ENCODE results near the gene ZFP1. TPM values are rescaled to one million over a fixed set of nuclear protein-coding genes. Genes with fewer than 3 reads are reported as not detected.
A peak's percentile ranks its signal among the peaks of the same experiment; 100 is the strongest.

Gene ZFP1
- total RNA-seq, 2 experiments from 2014 or later: 18.7 to 19.0 TPM

DNA sequence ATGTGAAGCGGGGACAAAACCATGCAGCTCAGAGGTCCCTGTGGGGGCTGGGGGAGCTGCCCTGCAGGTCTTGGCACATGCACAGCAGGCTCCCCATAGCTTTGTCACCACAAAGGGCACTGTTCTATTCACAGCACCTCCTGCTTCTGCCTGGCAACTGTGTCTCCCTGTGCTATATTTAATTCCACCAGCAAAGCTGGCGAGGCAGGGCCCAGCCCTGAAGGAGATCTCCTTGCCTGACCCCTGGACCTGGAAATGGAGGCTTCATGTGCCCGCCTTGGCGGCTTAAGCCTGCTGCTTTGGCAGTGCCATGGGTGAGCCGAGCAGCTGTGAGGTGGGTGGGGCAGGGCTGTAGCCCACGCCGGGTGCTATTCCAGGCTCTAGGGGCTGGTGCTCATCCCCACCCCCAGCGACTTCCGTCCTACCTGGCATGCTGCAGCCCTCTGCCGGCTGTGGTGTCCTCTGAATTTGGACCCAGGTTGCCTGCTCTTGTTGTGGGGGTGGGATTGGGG lies 38.5 kb upstream of the ZFP1 start:
- Mint-ChIP-seq H3K36me3 (peaks cover 3% of the 10 kb centered on the region), H3K9me3 (no peaks in the 10 kb centered on the region), H3K4me1 (peaks cover 38% of the 10 kb centered on the region), H3K27me3 (peaks cover 18% of the 10 kb centered on the region), H3K4me3 (peak overlapping the region; percentile 29), H3K27ac (peak overlapping the region; percentile 26)
- no peak for DNase-seq

DNA sequence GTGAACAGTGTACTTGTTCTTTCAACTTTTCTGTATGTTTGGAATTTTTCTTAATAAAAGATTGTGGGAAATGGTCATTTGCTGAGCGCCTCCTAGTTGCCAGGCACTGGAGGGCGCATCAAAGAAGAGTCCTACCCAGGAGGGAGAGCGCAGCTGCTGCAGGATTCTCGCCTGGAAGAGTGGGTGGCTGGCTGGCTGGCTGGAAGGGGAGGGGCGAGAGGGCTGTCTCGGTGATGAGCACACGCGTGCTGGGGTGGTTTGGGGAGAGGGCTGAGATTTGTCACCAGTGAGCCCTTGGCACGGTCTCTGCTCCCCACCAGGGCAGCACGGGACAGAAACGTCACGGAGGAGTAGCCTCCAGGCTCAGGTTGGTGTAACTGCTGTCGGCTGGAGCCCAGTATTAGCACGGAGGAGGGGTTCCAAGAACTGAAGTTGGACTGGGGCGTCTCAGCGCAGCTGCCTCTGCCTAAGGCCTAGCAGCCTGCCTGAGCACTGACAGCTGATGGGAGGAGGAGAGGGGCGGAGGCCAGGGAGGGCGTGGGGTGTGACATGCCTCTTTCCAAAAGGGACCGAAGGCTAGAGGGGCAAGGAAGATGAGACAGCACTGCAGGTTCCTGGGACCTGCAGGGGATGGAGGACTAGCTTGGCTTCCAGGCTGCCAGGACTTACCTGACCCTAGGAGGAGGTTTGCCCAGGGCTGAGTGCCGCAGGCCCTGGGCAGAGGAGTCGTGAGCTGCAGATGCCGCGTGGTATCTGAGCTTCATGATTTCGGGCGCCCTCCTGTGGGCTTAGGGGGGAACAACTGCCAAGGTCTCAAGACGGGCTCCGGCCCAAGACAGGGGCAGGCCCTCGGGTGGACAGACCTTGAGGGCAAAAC lies 37.4 kb upstream of the ZFP1 start:
- H3K4me1 Mint-ChIP-seq: peaks cover 38% of the 10 kb centered on the region
- DNase-seq: peak; percentile 74
- H3K27ac Mint-ChIP-seq: peak overlapping the region; percentile 54
- H3K9me3 Mint-ChIP-seq: no peaks in the 10 kb centered on the region
- peaks cover 18% of the 10 kb centered on the region for H3K27me3 Mint-ChIP-seq
- peak overlapping the region; percentile 25 for H3K4me3 Mint-ChIP-seq
- peaks cover 3% of the 10 kb centered on the region for H3K36me3 Mint-ChIP-seq

DNA sequence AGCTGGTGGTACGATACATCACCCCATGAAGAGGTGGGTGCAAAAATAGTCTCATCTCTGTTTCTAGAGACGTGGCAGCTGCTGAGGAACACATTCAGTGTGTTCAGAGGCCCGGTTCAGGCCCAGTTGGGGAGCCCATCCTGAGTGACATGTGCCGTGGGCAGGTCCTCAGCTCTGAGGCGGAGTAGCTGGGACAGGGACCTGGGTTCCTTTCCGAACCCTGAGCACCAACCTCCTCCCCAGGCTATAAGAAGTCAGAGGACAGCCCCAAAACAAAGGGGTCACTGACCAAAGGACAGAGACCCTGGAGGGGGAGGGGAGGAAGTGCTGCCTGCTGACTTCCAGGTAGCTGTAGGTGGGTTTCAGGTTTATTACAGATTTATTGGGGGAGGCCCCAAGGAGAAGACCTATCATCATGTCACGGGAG lies 36.8 kb upstream of the ZFP1 start:
- H3K9me3 Mint-ChIP-seq: no peaks in the 10 kb centered on the region
- H3K4me1 Mint-ChIP-seq: peaks cover 38% of the 10 kb centered on the region
- peaks cover 18% of the 10 kb centered on the region for H3K27me3 Mint-ChIP-seq
- no peak overlapping the region for H3K4me3 Mint-ChIP-seq
- H3K27ac Mint-ChIP-seq: no peak overlapping the region
- DNase-seq: no peak
- peaks cover 3% of the 10 kb centered on the region for H3K36me3 Mint-ChIP-seq

DNA sequence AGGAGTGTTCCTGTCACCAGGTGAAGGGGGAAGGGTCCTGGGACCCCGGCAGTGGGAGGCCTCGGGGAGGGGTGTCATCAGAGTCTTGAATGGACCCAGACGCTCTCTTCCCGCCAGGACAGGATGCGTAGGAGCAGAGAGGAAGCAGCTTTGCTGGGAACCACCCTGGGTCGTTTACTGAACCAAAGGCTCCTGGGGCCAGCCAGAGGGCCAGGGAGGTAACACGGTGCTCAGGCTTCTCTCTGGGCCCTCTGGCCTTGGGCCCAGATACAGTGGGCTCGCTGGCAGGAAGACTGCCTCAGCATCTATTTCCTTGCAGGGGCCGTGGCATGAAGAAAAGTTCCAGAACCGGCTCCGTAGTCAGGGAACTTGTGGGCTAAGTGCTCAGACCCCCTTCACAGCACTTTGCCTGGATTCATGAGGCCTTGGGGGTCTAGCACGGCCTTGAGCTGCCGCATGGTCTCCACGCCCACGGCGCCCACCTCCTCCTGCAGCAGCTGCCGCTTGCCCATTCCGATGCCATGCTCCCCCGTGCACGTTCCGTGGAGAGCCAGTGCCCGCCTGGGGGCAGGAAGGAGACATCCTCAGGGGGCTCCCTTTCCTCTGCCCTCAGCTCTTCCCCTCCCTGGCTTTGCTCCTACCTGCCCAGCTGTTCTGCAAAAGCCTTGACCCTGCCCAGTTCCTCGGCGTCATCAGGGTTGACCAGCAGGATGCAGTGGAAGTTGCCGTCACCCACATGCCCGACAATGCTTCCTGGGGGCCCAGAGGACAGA lies 36.2 kb upstream of the ZFP1 start:
- Mint-ChIP-seq H3K27ac (no peak overlapping the region), H3K4me3 (no peak overlapping the region), H3K36me3 (peaks cover 3% of the 10 kb centered on the region), H3K9me3 (no peaks in the 10 kb centered on the region), H3K27me3 (peaks cover 18% of the 10 kb centered on the region), H3K4me1 (peaks cover 38% of the 10 kb centered on the region)
- no peak for DNase-seq

DNA sequence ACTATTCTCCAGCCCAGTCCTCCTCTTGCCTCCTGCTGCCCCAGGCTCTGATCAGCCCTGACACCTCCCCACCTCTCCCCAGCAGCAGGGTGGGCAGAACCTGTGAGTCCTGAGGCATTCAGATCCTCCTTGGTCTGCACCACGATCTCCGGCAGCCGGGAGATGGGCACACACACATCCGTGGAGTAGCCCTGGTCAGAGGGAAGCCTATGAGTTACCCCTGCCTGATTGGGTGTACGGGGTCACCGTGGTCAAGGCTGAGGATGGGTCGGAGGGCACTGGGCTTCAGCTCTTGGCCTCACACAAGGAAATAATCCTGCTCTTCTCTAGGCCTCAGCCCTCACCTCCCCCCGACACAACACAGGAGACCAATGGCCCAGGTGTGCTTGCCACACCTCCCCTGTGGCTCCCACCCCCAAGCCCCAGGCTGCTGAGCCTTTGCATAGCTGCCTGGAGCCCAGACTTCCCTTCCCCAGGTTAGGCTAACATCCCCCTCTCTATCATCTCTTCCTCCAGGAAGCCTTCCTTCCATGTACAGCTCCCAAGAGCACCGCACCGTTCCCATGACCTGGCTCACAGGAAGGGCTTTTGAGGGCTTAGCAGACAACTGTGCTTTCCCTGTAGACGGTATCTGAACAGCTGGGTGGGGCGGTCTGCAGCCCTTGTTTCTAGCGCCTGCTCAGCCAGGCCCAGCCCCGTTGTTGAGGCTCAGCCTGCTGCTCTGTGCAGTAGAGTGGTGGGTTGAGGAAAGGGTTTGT lies 35.4 kb upstream of the ZFP1 start:
- no peak for DNase-seq
- peaks cover 37% of the 10 kb centered on the region for H3K4me1 Mint-ChIP-seq
- no peak overlapping the region for H3K4me3 Mint-ChIP-seq
- H3K36me3 Mint-ChIP-seq: peaks cover 3% of the 10 kb centered on the region
- no peaks in the 10 kb centered on the region for H3K9me3 Mint-ChIP-seq
- H3K27ac Mint-ChIP-seq: no peak overlapping the region
- H3K27me3 Mint-ChIP-seq: peaks cover 18% of the 10 kb centered on the region

DNA sequence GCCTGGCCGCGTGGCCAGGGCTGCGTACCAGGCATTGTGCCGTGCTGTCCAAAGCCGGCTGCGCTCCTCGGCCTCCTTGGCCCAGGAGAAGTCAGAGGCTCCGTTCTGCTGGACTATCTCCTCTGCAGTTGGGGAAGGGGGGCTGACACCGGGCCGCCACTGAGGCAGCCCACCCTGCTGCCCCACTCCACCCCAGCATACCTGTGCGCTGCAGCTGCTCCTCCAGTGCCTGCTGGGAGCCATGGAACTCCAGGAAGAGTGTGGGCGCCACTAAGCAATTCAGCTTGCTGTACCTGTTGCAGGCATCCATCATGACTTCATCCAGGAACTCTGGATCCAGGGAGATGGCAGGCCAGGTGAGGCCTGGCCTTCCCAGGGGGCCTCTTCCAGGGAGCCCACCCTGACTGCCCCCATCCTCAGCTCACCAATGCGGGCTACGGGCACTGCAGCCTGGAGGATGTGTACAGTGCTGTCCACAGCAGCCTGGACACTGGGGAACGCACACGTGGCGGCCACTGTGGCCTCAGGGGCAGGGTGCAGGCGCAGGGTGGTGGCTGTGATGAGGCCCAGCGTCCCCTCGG lies 34.7 kb upstream of the ZFP1 start:
- Mint-ChIP-seq H3K27me3 (peaks cover 18% of the 10 kb centered on the region), H3K9me3 (no peaks in the 10 kb centered on the region), H3K4me3 (no peak overlapping the region), H3K4me1 (peaks cover 32% of the 10 kb centered on the region), H3K36me3 (no peaks in the 10 kb centered on the region), H3K27ac (no peak overlapping the region)
- DNase-seq: no peak

DNA sequence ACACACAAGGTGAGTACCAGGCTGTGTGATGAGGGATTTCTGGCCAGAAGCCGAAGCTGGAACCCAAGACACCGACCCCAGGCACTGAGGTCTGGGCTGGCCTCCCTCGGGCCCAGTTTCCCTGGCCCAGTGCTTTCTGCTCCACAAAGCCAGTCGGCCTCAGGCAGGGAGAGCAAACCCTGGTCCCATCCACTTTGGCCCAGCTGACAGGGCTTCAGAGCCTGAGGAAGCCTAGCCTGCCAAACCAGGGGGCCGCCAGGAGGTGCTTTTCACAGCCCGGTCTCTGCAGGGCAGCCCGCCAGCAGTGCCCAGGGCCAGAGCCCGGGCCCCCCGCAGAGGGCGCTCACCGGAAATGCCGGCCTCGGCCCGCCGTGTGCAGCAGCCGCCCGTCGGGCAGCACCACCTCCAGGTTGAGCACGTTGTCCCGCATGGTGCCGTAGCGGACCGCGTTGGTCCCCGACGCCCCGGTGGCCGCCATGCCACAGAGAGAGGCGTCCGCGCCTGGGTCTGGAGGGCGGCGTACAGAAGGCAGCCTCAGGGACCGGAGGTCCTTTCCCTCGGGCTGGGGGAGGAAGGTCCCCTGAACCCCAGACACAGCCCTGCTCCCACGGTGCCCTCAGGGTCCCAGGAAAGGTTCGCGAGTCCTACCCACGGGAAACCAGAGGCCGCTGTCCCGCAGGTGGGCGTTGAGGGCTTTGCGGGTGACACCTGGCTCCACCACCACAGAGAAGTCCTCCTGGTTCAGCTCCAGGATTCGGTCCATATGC lies 34.0 kb upstream of the ZFP1 start:
- Mint-ChIP-seq H3K4me3 (no peak overlapping the region), H3K27ac (no peak overlapping the region), H3K27me3 (peaks cover 18% of the 10 kb centered on the region), H3K4me1 (peaks cover 25% of the 10 kb centered on the region), H3K9me3 (no peaks in the 10 kb centered on the region), H3K36me3 (no peaks in the 10 kb centered on the region)
- no peak for DNase-seq

DNA sequence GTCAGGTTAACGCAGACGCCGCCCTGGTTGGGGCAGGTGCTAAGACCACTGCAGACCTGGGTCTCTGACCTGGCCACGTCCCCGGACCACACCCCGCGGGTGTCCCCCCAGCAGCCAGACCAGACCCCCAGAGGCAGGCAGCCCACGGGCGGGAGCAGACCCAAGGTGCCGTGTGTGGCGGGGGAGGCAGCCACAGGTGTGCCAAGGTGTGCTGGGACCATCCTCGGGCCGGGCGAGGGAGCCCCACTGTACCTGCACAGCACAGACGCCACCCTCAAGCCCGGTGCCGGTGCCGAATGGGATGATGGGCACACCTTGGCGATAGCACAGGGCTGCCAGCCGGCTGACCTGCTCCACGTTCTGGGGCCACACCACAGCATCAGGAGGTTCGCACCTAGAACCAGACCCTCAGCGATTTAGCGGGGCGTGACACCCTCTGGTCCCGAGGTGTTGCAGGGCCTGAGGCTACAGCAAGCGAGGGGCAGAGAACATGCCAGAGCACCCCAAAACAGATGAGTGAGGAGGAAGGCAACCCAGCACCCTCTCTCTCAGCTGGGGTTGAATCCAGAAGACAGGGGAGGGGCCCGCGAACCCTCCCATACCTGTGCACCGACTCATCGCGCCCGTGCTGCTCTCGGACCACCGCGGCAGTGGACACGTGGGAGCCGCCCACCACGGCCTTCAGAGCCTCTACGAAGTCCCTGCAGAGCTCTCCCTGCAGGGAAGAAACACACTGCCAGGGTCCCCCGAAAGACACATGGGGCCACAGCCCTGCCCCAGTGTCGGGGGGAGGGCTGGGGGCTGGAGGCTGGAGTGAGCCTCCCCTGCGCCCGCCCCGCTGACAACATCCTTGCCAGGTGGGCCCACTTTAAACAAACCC lies 33.1 kb upstream of the ZFP1 start:
- Mint-ChIP-seq H3K36me3 (no peaks in the 10 kb centered on the region), H3K4me3 (no peak overlapping the region), H3K9me3 (no peaks in the 10 kb centered on the region), H3K27me3 (peaks cover 18% of the 10 kb centered on the region), H3K4me1 (peaks cover 17% of the 10 kb centered on the region), H3K27ac (no peak overlapping the region)
- no peak for DNase-seq

DNA sequence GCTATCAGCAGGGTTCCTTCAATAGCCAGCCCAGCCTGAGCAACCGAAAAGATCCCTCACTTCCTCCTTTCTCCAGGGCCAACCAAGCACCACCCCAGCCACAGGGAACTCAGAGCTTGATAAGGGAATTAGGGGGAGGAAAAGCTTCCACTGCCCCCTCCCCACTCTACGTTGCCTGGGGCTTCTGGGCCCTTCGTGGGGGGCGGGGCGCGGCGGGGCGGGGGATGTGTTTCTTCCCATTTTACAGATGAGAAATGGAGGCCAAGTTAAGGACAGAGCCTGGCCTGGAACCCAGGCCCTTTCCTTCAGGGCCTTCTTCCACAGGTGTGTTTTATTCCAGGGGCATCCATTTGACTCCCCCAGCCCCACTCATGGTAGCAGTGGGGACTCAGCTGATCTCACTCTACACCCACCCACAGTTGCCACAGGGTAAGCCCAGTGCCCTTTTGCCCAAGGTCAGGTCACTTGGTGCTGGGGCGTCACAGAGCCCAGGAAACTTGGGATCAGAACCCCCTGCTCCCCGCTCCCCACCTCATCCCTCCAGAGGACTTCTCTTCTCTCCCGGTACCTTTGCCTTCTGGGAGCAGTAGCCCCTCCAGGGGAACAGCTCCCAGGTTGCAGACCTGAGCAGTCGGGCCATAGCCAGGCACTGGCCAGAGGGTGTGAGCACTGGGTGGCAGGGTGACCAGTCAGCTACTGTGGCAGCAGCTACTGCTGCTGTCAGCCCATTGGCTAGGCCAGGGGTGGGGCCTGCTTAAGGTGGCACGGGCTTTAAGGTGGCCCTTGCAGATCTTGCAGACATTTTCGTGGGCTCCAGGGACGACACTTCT lies 32.0 kb upstream of the ZFP1 start, which contains the start of gene LDHD:
Gene LDHD (minus strand): TSS at position 700 of the 830 bp plus-strand sequence. CDS start 60 bp downstream, at position 640.
- Mint-ChIP-seq H3K27ac (no peak within 1 kb of the TSS), H3K9me3 (no peaks in the 10 kb centered on the region), H3K36me3 (no peaks in the 10 kb centered on the region), H3K4me1 (peaks cover 6% of the 10 kb centered on the region), H3K27me3 (peaks cover 18% of the 10 kb centered on the region), H3K4me3 (no peak within 1 kb of the TSS)
- no peak for DNase-seq

DNA sequence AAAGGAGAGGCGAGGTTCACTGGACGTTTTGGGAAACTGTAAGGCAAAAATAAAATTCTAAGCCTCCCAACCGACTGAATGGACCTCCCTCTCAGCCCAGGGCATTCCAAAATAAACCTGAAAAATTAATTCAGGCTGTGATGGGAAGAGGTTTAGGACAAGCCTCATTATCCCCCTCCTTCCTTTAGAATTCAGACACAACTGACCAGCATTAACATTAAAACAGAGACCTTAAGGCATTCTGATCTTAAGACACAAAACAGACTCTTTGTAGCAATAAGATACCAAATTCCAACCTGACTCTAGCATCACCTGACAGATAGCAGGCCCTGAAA lies 31.4 kb upstream of the ZFP1 start:
- Mint-ChIP-seq H3K4me3 (no peak overlapping the region), H3K36me3 (no peaks in the 10 kb centered on the region), H3K27ac (no peak overlapping the region), H3K9me3 (peaks cover 1% of the 10 kb centered on the region), H3K4me1 (peaks cover under 1% of the 10 kb centered on the region), H3K27me3 (peaks cover 14% of the 10 kb centered on the region)
- no peak for DNase-seq

DNA sequence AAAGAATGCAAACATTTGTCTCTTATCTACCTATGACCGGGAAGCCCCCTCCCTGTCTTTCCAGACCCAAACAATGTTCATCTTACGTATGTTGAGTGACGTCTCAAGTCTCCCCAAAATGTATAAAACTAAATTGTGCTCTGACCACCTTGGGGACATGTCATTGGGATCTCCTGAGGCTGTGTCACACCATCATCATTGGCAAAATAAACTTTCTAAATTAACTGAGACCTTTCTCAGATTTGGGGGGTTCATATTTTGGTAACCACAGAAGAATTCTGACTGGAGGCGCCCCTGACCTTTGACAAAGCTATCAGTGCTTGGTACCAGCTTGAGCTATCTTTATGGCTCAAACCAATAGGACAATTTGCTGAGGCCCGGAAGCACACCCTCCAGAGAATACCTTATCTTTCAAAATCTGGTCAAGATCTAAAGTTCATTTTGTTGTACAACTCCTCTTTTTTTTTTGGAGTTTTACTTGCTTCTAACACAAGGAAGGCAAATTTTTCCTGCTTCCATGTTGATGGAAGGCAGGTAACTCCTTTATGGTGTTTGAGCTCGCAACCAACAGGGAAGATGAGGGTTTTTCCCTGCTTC lies 29.3 kb upstream of the ZFP1 start:
- Mint-ChIP-seq H3K27me3 (no peaks in the 10 kb centered on the region), H3K9me3 (peaks cover 8% of the 10 kb centered on the region), H3K4me1 (no peaks in the 10 kb centered on the region), H3K27ac (no peak overlapping the region), H3K4me3 (no peak overlapping the region), H3K36me3 (no peaks in the 10 kb centered on the region)
- DNase-seq: no peak

DNA sequence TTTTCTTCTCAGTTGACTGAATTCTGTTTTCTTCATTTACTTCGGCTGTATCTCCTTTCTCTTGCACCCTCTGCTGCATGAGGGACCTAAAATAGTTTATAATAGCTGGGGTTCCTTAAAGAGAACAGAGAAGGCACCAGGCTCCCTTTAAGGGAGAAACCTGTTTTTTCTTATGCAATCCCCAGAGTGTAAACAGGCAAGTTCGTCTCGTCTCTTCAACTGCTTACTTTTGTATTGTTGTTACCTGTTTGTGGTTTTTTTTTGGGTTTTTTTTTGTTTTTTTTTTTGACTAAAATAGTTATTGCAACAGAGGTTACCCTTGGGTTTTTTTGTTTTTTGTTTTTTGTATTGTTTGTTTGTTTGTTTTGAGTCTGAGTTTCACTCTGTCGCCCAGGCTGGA lies 28.1 kb upstream of the ZFP1 start:
- H3K4me3 Mint-ChIP-seq: no peak overlapping the region

More for the DNA sequence above, 28.1 kb upstream of the ZFP1 start:
- Mint-ChIP-seq H3K9me3 (peaks cover 8% of the 10 kb centered on the region), H3K27me3 (no peaks in the 10 kb centered on the region), H3K36me3 (no peaks in the 10 kb centered on the region), H3K4me1 (no peaks in the 10 kb centered on the region), H3K27ac (no peak overlapping the region)
- DNase-seq: no peak
